Measurements from ENCODE around the gene SPATA19. TPM values are rescaled to one million over a fixed set of nuclear protein-coding genes. Genes with fewer than 3 reads are reported as not detected.

SPATA19 gene
- total RNA-seq, 1 experiment from 2014 or later = not detected

- TF ChIP-seq CTCF (IDR thresholded peaks at IDR 0.05; ENCODE audit: unreplicated experiment) = no peak
- BruUV-seq (replicated peaks) = no TSS peak
- intact Hi-C loops (cut with micrococcal nuclease) = no loop called here
- Mint-ChIP-seq H3K9me3 (ENCODE audit: unreplicated experiment) (no peaks in the 10 kb centered on the region), H3K4me1 (ENCODE audit: insufficient read depth, unreplicated experiment) (no peaks in the 10 kb centered on the region), H3K27me3 (ENCODE audit: insufficient read depth, unreplicated experiment) (peaks cover 4% of the 10 kb centered on the region), H3K27ac (ENCODE audit: low read depth, unreplicated experiment) (no peak overlapping the region), H3K36me3 (ENCODE audit: insufficient read depth, unreplicated experiment) (no peaks in the 10 kb centered on the region), H3K4me3 (ENCODE audit: unreplicated experiment) (no peak overlapping the region)
- POLR2A ChIA-PET = no interaction called here
- DNase-seq (ENCODE audit: unreplicated experiment) = no peak
- CTCF ChIA-PET = interaction anchor here (0.5 to 5.8 kb wide), 21 partner anchors 10 to 1322 kb away, joined by 3 to 111 read pairs (median 4); partner anchors contain the start of gene SPATA19
Observed at GRCh38 chr11:133833898-133834681, 11.2 kb downstream of the SPATA19 start.

- POLR2A ChIA-PET = no interaction called here
- CTCF ChIA-PET = interaction anchor here (0.6 to 5.8 kb wide), 7 partner anchors 14 to 759 kb away, joined by 3 to 111 read pairs (median 21); no protein-coding TSS in a partner anchor
- intact Hi-C loops (cut with micrococcal nuclease) = no loop called here
Observed at GRCh38 chr11:133832991-133833897, 12.1 kb downstream of the SPATA19 start.

GRCh38 chr11:133832096-133832990, 13.0 kb downstream of the SPATA19 start:
- Mint-ChIP-seq H3K4me3 (ENCODE audit: unreplicated experiment) (no peak overlapping the region), H3K4me1 (ENCODE audit: insufficient read depth, unreplicated experiment) (no peaks in the 10 kb centered on the region), H3K9me3 (ENCODE audit: unreplicated experiment) (no peaks in the 10 kb centered on the region), H3K36me3 (ENCODE audit: insufficient read depth, unreplicated experiment) (no peaks in the 10 kb centered on the region), H3K27ac (ENCODE audit: low read depth, unreplicated experiment) (no peak overlapping the region), H3K27me3 (ENCODE audit: insufficient read depth, unreplicated experiment) (peaks cover 21% of the 10 kb centered on the region)
- CTCF ChIA-PET = interaction anchor here (0.6 to 3.7 kb wide), 7 partner anchors 14 to 753 kb away, joined by 3 to 22 read pairs (median 4); no protein-coding TSS in a partner anchor
- POLR2A ChIA-PET = interaction anchor here (0.6 kb wide), 1 partner anchor 703 kb away, joined by 4 read pairs; no protein-coding TSS in a partner anchor
- no peak for DNase-seq (ENCODE audit: unreplicated experiment)
- TF ChIP-seq CTCF (IDR thresholded peaks at IDR 0.05; ENCODE audit: unreplicated experiment) = no peak
- intact Hi-C loops (cut with micrococcal nuclease) = no loop called here
- BruUV-seq (replicated peaks) = no TSS peak

More at GRCh38 chr11:133832991-133833897, 12.1 kb downstream of the SPATA19 start:
- H3K4me1 Mint-ChIP-seq (ENCODE audit: insufficient read depth, unreplicated experiment) = no peaks in the 10 kb centered on the region
- BruUV-seq (replicated peaks) = no TSS peak
- H3K4me3 Mint-ChIP-seq (ENCODE audit: unreplicated experiment) = no peak overlapping the region
- H3K36me3 Mint-ChIP-seq (ENCODE audit: insufficient read depth, unreplicated experiment) = no peaks in the 10 kb centered on the region
- peaks cover 12% of the 10 kb centered on the region for H3K27me3 Mint-ChIP-seq (ENCODE audit: insufficient read depth, unreplicated experiment)
- no peak overlapping the region for H3K27ac Mint-ChIP-seq (ENCODE audit: low read depth, unreplicated experiment)
- TF ChIP-seq CTCF (IDR thresholded peaks at IDR 0.05; ENCODE audit: unreplicated experiment) = no peak
- DNase-seq (ENCODE audit: unreplicated experiment) = no peak
- no peaks in the 10 kb centered on the region for H3K9me3 Mint-ChIP-seq (ENCODE audit: unreplicated experiment)

Data from MCF 10A (cell line).